T-helper 9 cell (primary cell): ENCODE results near the gene ARF1.
A peak's percentile ranks its signal among the peaks of the same experiment; 100 is the strongest.

Experiments
- DNase-seq: peaks from one replicate; pipeline ENCODE4 v3.0.0-alpha.2; 2020

ARF1 gene

GRCh38 chr1:228123505-228123904, 41.0 kb downstream of the ARF1 start:
- no peak for DNase-seq

DNA sequence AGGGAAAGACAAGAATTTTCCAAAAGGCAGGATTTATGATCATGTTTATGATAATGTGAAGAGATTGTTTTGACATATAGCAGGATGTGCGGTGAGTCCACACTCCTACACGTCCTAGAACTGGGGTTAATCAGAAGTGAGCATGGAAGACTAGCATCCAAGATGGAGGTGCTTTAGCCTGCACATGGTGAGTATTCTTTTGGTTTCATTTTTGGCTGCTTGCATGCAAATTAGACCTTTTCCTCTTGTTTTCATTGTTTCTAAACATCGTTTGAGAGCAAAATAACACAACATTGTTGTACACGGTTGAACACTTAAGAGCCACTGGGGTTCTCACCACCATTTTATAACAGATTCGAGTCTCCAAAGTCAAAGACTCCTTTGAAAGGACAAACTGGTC, 42.7 kb downstream of the ARF1 start:
- no peak for DNase-seq

- DNase-seq, result no peak
These were observed 49.3 kb downstream of the ARF1 start for GRCh38 chr1:228131766-228132165.

DNA sequence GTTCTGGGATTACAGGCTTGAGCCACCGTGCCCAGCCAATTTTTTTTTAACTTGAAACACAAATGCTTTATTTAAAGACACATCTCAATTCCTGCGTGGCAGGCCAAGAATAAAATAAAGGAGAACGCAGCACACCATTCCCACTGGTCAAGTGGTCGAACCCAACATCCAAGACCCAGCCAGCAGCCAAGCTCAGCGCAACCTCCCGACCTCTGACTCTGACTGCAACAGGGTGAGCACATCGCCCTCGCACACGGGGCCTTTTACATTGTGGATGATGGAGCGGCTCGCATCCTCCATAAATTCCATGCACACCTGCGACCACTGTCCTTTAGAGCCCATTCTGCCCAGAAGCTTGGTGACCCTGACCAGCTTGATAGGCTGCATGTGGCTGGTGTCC, 52.1 kb downstream of the ARF1 start:
- no peak for DNase-seq

DNA sequence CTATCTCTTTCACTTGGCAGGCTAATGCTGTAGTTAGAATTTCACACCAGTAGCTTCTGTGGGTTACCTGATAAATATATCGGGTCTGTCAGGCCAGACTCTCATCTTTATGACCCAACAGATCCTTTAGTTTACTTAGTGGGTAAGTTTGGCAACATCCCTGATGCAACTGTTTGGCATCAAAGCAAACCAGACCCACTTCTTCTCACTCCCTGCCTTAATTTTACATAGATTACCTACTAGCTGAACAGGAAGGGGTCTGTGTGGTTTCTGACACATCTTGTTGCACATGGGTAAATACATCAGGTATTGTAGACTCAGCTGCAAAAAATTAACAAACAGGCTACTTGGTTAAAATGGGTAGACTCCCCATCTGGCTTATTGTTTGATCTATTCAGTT, 54.4 kb downstream of the ARF1 start:
- DNase-seq, result no peak

DNA sequence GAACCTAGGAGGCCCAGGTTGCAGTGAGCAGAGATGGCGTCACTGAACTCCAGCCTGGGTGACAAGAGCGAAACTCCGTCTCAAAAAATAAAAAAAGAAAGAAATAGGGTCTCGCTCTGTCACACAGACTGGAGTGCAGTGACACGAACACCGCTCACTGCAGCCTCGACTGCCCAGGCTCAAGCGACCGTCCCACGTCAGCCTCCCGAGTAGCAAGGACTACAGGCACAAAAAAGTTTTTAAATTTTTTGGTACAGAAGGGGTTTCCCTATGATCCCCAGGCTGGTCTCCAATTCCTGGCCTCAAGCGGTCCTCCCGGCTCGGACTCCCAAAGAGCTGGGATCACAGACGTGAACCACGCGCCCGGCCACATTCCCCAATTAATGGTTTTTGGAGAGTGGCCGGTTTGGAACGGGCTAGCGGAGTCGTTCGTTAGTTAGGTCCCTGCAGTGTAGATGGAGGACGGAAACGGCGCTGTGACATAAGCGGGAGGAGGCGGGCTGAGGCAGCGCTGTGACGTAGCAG, 57.0 kb downstream of the ARF1 start:
- no peak for DNase-seq

DNA sequence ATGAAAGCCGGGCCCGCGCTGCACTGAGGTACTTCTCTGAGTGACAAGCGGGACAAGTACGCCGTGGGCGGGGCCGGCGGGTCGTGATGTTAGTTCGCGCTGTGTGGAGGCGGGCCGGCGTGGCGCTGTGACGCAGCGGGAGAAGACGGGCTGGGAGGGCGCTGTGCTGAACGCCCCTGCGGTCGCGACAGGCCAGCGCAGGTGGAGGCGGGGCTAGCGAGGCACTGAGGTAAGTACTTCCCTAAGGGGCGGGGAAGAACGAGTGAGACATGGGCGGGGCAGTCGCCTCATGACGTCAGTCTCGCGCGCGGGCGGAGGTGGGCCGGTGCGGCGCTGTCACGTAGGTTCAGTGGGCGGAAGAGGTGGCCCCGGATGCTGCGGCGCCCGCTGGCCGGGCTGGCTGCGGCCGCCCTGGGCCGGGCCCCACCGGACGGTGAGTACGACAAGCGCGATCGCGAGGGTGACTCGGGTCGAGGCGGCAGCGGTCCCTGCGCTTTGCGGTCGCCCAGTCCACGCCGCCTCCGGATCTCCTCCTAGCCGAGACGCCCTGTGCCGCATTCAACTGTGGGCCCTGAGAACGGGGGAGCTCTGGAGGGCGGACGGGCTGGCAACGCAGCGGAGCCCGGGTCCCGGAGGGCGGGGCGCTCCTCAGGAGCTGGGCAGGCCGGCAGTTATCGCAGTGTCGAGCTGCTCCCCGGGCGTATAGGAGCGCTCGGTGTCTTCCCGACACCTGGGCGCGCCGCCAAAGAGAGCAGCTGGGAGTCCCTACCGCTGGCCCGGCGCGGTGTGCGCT, 57.6 kb downstream of the ARF1 start, which contains the start of gene GUK1:
GUK1 (plus strand) TSS at position 349 of the 793 bp plus-strand sequence; CDS start at position 373, 24 bp downstream.
- DNase-seq, result peak; percentile 99

DNA sequence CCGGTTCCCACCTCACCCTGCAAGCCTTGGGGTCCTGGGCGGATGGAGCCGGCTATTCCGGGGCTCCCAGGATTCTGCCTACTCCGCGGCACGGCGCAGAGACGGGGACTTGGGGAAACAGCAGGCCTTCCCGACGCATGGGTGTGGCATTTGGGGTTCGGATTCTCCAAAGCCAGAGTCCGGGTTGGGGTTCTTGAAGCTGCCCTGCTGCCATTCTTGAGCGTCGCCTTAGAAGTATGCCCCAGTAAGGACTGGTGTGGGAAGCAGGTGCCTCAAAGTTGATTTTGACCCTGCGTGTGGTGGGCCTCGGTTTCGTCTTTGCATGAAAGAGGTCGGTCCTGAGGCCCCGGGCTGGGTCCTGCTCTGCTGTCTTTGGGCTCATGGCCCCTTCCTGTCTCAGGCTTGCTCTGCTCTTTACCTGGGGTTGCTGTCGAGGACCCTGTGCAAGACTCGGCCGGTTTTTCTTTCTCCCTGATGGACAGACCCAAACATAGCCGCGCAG, 58.3 kb downstream of the ARF1 start:
- no peak for DNase-seq

DNA sequence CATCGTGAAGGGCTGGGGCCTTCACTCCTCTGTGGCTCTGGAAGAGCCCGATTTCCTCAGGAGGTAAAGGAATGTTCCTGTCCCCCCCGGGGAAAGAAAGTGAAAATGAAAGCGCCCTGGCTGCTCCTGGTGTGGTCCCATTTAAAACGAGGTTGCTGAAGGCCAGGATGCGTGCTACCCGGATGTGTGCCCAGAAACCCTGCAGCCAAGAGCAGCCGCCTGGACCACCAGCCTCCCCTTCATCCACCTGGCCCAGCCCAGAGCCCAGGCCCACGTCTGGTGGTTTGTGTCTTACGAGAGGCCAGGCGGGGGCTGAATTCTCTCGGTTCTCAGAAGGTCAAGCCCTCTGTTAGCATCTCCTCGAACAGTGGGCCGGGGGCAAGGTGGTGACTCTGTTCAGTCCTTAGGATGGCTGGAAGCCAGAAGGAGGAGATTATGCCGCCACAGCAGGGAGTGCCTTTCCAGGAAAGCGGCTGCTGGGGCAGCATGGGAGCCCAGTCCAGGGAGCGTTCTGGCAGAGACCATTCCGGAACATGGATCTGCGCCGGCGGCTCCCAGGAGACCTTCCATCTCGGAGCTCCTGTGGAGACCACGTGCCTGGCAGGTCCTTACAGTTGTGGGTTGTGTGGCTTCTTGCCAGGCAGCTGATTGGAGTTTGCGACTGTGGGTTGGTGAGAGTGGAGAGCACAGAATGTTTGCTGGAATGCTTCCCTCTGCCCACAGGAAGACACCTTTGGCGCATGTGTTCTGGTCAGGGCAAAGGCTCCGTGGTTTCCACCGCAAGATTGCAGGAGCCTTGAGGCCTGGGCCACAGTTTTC, 58.9 kb downstream of the ARF1 start:
- DNase-seq, result no peak

DNA sequence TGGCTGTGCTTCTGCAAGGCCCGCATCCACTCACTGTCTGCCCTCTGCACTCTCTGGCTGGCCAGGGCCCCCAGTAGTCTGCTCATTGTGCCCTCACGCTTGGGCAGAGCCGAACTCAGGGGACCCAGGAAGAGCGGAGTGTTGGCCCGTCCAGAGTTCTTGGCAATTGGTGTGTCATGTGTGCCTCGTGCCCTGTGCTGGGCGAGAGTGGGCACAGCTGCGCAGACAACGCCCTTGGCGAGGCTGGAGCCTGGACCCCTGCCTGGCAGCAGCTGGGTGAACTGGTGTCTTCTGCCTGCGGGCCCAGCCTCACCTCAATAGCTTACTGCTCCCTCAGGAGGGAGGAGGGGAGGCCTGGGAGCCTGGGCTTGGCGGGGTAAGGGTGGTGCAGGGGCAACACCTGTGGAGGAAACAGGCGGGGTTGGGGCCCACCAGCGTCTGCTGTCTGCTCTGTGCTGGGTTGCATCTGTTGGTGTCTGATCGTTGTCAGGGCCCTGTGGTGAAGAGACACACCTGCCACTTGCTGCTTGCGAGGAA, 59.7 kb downstream of the ARF1 start:
- DNase-seq, result no peak

- DNase-seq, result no peak
These were observed 60.2 kb downstream of the ARF1 start for GRCh38 chr1:228142701-228143136.

DNA sequence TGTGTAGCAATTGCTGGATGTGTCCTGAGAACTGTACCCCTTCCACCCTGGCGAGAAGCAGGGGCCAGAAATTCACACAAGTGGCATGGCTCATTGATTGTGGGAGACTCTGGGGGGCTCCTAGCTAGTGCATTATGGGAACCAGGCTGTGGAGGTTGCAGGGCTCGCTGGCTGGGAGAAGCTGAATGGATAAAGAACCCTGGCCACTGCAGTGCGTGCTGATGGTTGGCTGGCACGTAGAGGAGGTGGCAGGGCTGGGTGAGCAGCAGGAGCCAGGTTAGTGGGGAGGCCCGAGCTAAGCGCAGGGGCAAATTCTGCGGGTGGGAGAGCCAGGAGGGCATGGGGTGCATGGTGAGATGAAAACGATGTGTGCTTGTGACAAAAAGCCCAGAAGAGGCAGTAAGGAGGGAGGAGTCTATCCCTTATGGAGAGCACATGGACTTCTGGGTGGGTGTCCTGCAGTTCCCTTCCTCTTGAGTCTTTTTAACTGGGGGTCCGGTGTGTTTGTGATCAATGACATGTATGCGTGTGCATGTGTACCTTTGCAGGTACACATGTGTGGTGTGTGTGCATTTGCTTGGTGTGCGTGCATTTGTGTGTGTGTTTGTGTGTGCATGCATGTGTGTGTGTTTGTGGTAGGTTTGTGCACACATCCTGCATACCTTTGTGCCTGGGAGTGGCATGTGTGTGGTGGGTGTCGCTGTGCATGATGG, 61.1 kb downstream of the ARF1 start:
- no peak for DNase-seq

- no peak for DNase-seq
These were observed 61.9 kb downstream of the ARF1 start for GRCh38 chr1:228144193-228144992.

GRCh38 chr1:228144993-228145343, 62.5 kb downstream of the ARF1 start:
- DNase-seq, result no peak

- no peak for DNase-seq
These were observed 63.2 kb downstream of the ARF1 start for GRCh38 chr1:228145463-228146416.

DNA sequence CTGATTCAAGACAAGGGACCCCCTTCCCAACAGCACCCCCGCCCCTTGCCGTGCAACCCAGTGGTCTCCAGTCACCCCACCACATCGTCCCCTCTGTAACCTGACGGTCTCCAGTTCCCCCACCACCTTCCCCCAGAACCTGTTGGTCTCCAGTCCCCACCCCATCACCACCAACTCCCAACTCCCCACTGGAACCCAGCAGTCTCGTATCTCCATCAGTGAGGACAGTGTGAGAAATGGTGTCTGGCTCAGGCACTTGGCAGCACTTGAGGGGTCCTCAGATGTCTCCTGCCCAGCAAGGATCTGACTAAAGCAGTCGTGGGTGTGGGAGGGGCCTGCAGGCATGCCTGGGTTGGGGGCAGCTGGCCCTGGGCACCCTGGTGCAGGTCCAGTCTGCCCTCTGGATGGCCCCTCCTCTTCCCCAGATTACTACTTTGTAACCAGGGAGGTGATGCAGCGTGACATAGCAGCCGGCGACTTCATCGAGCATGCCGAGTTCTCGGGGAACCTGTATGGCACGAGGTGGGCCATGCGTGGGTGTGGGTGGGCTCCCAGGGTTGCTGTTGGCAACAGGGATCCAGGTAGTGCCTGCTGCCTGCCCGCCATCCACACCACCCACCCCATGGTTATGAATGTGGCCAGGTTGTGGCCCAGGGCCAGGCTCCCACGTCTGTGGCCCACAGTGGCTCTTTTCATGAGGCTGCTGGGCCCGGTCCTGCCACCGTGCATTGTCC, 64.1 kb downstream of the ARF1 start:
- DNase-seq, result no peak

- DNase-seq, result no peak
These were observed 64.7 kb downstream of the ARF1 start for GRCh38 chr1:228147151-228147693.

DNA sequence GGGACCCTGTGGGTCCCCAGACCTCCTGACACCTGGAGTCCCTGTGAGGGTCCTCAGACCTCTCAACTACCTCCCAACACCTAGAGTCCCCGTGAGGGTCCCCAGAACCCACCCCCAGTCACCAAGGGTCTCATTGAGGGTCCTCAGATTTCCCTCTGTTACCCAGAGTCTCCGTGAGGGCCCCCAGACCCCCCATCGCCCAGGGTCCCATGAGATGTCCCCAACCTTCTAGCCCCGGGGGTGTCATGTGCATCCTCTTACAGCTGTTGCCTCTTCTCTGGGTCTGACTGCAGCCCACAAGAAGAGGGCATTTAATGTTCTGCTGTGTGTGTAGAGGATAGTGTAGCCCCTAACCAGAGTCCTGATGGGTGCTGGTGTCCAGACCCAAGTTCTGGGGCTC, 65.3 kb downstream of the ARF1 start:
- DNase-seq, result no peak

DNA sequence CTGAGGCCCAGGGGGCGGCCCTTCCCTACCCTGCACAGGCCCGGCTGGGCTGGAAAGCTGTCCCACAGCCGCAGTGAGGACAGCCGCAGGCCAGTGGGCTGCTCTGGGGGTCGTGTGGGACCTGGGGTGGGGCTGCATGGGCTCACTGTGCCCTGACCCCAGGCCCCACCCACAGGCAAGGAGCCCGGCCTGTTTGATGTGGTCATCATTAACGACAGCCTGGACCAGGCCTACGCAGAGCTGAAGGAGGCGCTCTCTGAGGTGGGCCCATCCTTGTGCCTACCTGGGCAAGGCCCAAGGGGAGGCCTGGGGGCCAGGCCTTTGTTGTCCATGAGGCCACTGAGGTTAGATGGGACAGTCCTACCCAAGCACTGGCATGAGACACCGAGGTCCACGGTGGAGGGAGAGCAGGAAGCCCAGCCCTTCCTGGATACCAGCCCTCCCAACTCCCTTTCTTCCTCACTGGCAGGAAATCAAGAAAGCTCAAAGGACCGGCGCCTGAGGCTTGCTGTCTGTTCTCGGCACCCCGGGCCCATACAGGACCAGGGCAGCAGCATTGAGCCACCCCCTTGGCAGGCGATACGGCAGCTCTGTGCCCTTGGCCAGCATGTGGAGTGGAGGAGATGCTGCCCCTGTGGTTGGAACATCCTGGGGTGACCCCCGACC, 65.8 kb downstream of the ARF1 start:
- no peak for DNase-seq
